H1 (cell line): ENCODE data around the gene ACVR1. TPM values are rescaled to one million over a fixed set of nuclear protein-coding genes. Genes with fewer than 3 reads are reported as not detected.

ENCODE experiments used
- CTCF ChIA-PET: fragments of 300-600 bp; sonication (Branson Sonifier 250); formaldehyde crosslinking; loops from one replicate; lab custom pipeline; 2021; ENCODE audit not compliant: partially characterized antibody; lab: Charles Lee
- POLR2A ChIA-PET: fragments of 300-600 bp; sonication (Branson Sonifier 250); formaldehyde crosslinking; loops from one replicate; lab custom pipeline; 2021; ENCODE audit warnings: inconsistent platforms; ENCODE audit not compliant: partially characterized antibody; lab: Charles Lee
- DNase-seq, 2 experiments: peaks; one replicate each; pipeline versions ENCODE4 v3.0.0 to v3.0.0-alpha.2; 2010 to 2022; ENCODE audit warnings: low spot score in 2 of 2, low read depth in 1 of 2, mixed read lengths in 1 of 2
- FAIRE-seq: peaks from 2 replicates; lab custom pipeline; 2011; peaks lifted over from hg19 to GRCh38; lab: Jason Lieb, UNC
- H2AFZ ChIP-seq: 2 replicates; pipeline ENCODE4 v1.8.1; 2012; ENCODE audit warnings: low read length, inconsistent platforms
- H2AK5ac ChIP-seq: 2 replicates; pipeline ENCODE4 v1.6.1; 2013; ENCODE audit warnings: low read depth, low read length
- H2BK120ac ChIP-seq: replicated peaks from 2 replicates; pipeline ENCODE3; 2013; ENCODE audit warnings: low read depth, low read length, inconsistent platforms
- H2BK12ac ChIP-seq: 2 replicates; pipeline ENCODE4 v1.6.1; 2013; ENCODE audit warnings: low read depth, low read length
- H2BK15ac ChIP-seq: 2 replicates; pipeline ENCODE4 v1.6.1; 2013; ENCODE audit warnings: low read length
- H2BK20ac ChIP-seq: 2 replicates; pipeline ENCODE4 v1.6.1; 2013; ENCODE audit warnings: low read length
- H2BK5ac ChIP-seq: 2 replicates; pipeline ENCODE4 v1.6.1; 2013; ENCODE audit warnings: low read depth, low read length
- H3K14ac ChIP-seq: 2 replicates; pipeline ENCODE4 v1.6.1; 2013; ENCODE audit warnings: inconsistent platforms; ENCODE audit not compliant: insufficient read length
- H3K18ac ChIP-seq: 2 replicates; pipeline ENCODE4 v1.6.1; 2013; ENCODE audit warnings: low read length; ENCODE audit errors: extremely low read depth
- H3K23ac ChIP-seq: 2 replicates; pipeline ENCODE4 v1.6.1; 2013; ENCODE audit warnings: inconsistent platforms; ENCODE audit not compliant: insufficient read length
- H3K23me2 ChIP-seq: 2 replicates; pipeline ENCODE4 v1.6.1; 2013; ENCODE audit warnings: low read depth, low read length
- H3K27ac ChIP-seq: 2 replicates; pipeline ENCODE4 v1.6.1; 2011; ENCODE audit warnings: low read depth, low read length, inconsistent platforms
- H3K27me3 ChIP-seq, 4 experiments: replicated peaks in 1 of 4; 1 replicate in 1 of 4; 2 replicates in 3 of 4; pipeline versions ENCODE4 v1.6.1 to v1.8.1; 2011 to 2013; ENCODE audit warnings: low read length in 3 of 4, mild to moderate bottlenecking in 3 of 4, inconsistent platforms in 2 of 4, mixed read lengths in 2 of 4, moderate library complexity in 1 of 4; ENCODE audit not compliant: control insufficient read depth in 3 of 4, insufficient read depth in 3 of 4; ENCODE audit errors: extremely low read depth in 1 of 4
- H3K36me3 ChIP-seq, 4 experiments: 2 replicates each; pipeline versions ENCODE4 v1.6.1 to v1.8.1; 2011 to 2013; ENCODE audit warnings: mild to moderate bottlenecking in 4 of 4, low read length in 3 of 4, moderate library complexity in 2 of 4, control low read depth in 1 of 4, inconsistent platforms in 1 of 4; ENCODE audit not compliant: insufficient read depth in 4 of 4, control insufficient read depth in 2 of 4
- H3K4ac ChIP-seq: replicated peaks from 2 replicates; pipeline ENCODE3; 2013; ENCODE audit warnings: low read length, low read depth, mixed read lengths, inconsistent platforms; ENCODE audit not compliant: insufficient read length
- H3K4me1 ChIP-seq, 4 experiments: replicated peaks in 1 of 4; 1 replicate in 1 of 4; 2 replicates in 3 of 4; pipeline versions ENCODE4 v1.6.1 to v1.8.1; 2011 to 2013; ENCODE audit warnings: low read length in 3 of 4, inconsistent platforms in 2 of 4, mixed read lengths in 1 of 4; ENCODE audit not compliant: insufficient read depth in 4 of 4, control insufficient read depth in 3 of 4
- H3K4me2 ChIP-seq, 2 experiments: 2 replicates each; pipeline versions ENCODE4 v1.6.1 to v1.8.1; 2011 to 2013; ENCODE audit warnings: low read depth in 2 of 2, low read length in 2 of 2, control low read depth in 1 of 2, inconsistent platforms in 1 of 2, mild to moderate bottlenecking in 1 of 2; ENCODE audit not compliant: insufficient read depth in 1 of 2
- H3K4me3 ChIP-seq, 4 experiments: fragments of 200-600, 300-600 bp in 1 of 4; sonication (generic), shearing (Covaris generic), sonication (Bioruptor Twin) in 1 of 4; 2 replicates each; pipeline versions ENCODE4 v1.5.1 to v1.8.1; 2011 to 2016; ENCODE audit warnings: low read length in 4 of 4, low read depth in 3 of 4, control low read depth in 2 of 4, inconsistent platforms in 2 of 4, mild to moderate bottlenecking in 2 of 4, mixed read lengths in 1 of 4, moderate library complexity in 1 of 4; ENCODE audit not compliant: insufficient read depth in 2 of 4; ENCODE audit errors: extremely low read depth in 1 of 4
- H3K56ac ChIP-seq: replicated peaks from 2 replicates; pipeline ENCODE3; 2013; ENCODE audit warnings: low read depth, mild to moderate bottlenecking, mixed read lengths, low read length, inconsistent platforms; ENCODE audit not compliant: insufficient read length
- H3K79me1 ChIP-seq: 2 replicates; pipeline ENCODE4 v1.6.1; 2013; ENCODE audit warnings: low read depth, low read length, control low read depth
- H3K79me2 ChIP-seq, 2 experiments: 2 replicates each; pipeline versions ENCODE4 v1.6.1 to v1.8.1; 2012 to 2013; ENCODE audit warnings: low read length in 2 of 2, mild to moderate bottlenecking in 2 of 2, inconsistent platforms in 1 of 2; ENCODE audit not compliant: insufficient read depth in 2 of 2, control insufficient read depth in 1 of 2
- H3K9ac ChIP-seq, 4 experiments: replicated peaks in 1 of 4; 1 replicate in 1 of 4; 2 replicates in 3 of 4; pipeline versions ENCODE4 v1.6.1 to v1.8.1; 2011 to 2013; ENCODE audit warnings: low read depth in 3 of 4, low read length in 3 of 4, control low read depth in 2 of 4, mild to moderate bottlenecking in 2 of 4, moderate library complexity in 2 of 4, inconsistent platforms in 1 of 4; ENCODE audit errors: extremely low read depth in 1 of 4
- H3K9me3 ChIP-seq, 2 experiments: 2 replicates each; pipeline versions ENCODE4 v1.6.1 to v1.8.1; 2012 to 2013; ENCODE audit warnings: mild to moderate bottlenecking in 2 of 2, moderate library complexity in 2 of 2, control low read depth in 1 of 2, inconsistent platforms in 1 of 2, low read depth in 1 of 2, low read length in 1 of 2, mixed read lengths in 1 of 2; ENCODE audit not compliant: insufficient read depth in 2 of 2
- H4K20me1 ChIP-seq, 2 experiments: replicated peaks in 1 of 2; 2 replicates each; pipeline versions ENCODE3 to v1.8.1; 2011 to 2013; ENCODE audit warnings: inconsistent platforms in 2 of 2, low read length in 2 of 2, mild to moderate bottlenecking in 1 of 2; ENCODE audit not compliant: insufficient read depth in 2 of 2, control insufficient read depth in 1 of 2
- H4K5ac ChIP-seq: 2 replicates; pipeline ENCODE4 v1.6.1; 2013; ENCODE audit warnings: low read length, low read depth, mixed read lengths, inconsistent platforms; ENCODE audit not compliant: insufficient read length
- H4K8ac ChIP-seq: 2 replicates; pipeline ENCODE4 v1.8.0; 2013; ENCODE audit warnings: mild to moderate bottlenecking, moderate library complexity, low read length, inconsistent platforms; ENCODE audit not compliant: insufficient read depth; ENCODE audit errors: extremely low read depth
- H4K91ac ChIP-seq: replicated peaks from 2 replicates; pipeline ENCODE3; 2013; ENCODE audit warnings: low read length, mixed read lengths, inconsistent platforms; ENCODE audit not compliant: insufficient read length
- ASH2L ChIP-seq: fragments of 200-600, 300-600 bp; sonication (generic); IDR thresholded peaks from one replicate; pipeline ENCODE4 v1.7.1; 2017; ENCODE audit warnings: low read length
- BCL11A ChIP-seq, 2 experiments: IDR thresholded peaks; one replicate each; pipeline ENCODE4 v1.6.1; 2011; ENCODE audit warnings: low read depth in 2 of 2, low read length in 2 of 2, mild to moderate bottlenecking in 2 of 2
- JUN ChIP-seq: IDR thresholded peaks from 2 replicates; pipeline ENCODE4 v1.6.1; 2011; ENCODE audit warnings: low read depth, mild to moderate bottlenecking, improper control_type of control experiment, low read length
- MAFK ChIP-seq: IDR thresholded peaks from 2 replicates; pipeline ENCODE4 v1.6.1; 2012; ENCODE audit warnings: low read depth, mild to moderate bottlenecking, improper control_type of control experiment, low read length
- POU5F1 ChIP-seq: IDR thresholded peaks from 2 replicates; pipeline ENCODE4 v1.6.1; 2011; ENCODE audit warnings: low read depth, mild to moderate bottlenecking, low read length, moderate library complexity
- RFX5 ChIP-seq: IDR thresholded peaks from 2 replicates; pipeline ENCODE4 v1.6.1; 2011; ENCODE audit warnings: low read depth, low read length, improper control_type of control experiment, borderline replicate concordance
- RXRA ChIP-seq: IDR thresholded peaks from 2 replicates; pipeline ENCODE4 v1.6.1; 2011; ENCODE audit warnings: low read depth, mild to moderate bottlenecking, low read length, moderate library complexity; ENCODE audit not compliant: insufficient read depth
- SAP30 ChIP-seq: fragments of 300-600 bp; sonication (generic); IDR thresholded peaks from 2 replicates; pipeline ENCODE4 v1.7.1; 2012; ENCODE audit warnings: low read length, moderate library complexity, mild to moderate bottlenecking, inconsistent platforms; ENCODE audit not compliant: insufficient read depth, insufficient replicate concordance
- SP1 ChIP-seq: IDR thresholded peaks from 2 replicates; pipeline ENCODE4 v1.6.1; 2011; ENCODE audit warnings: low read depth, low read length
- ZNF274 ChIP-seq: IDR thresholded peaks from 2 replicates; pipeline ENCODE4 v1.7.0; 2012; ENCODE audit warnings: low read length, borderline replicate concordance; ENCODE audit errors: extremely low read depth
- WGBS, 2 experiments: shearing (Covaris generic) in 1 of 2; methylation state at CpG; one replicate each; pipeline versions ENCODE4 v1.1.6 to v1.1.7; 2013 to 2015; ENCODE audit warnings: low lambda C conversion rate in 2 of 2, mixed read lengths in 2 of 2, inconsistent platforms in 1 of 2, low coverage in 1 of 2, missing lambda C conversion rate in 1 of 2; ENCODE audit not compliant: insufficient replicate concordance in 2 of 2, insufficient coverage in 1 of 2, insufficient read length in 1 of 2; ENCODE audit errors: extremely low coverage in 1 of 2, missing lambda C conversion rate in 1 of 2; 5-methylcytosine and 5-hydroxymethylcytosine counted together
- polyA plus RNA-seq, 7 experiments: library from polyadenylated mRNA; depleted of rRNA in 3 of 7; stranded (reverse) in 5 of 7; unstranded in 2 of 7; fragments of >200 nt in 5 of 7; fragments of 200-250 nt in 2 of 7; gene quantifications; 1 replicate in 5 of 7; 2 replicates in 1 of 7; 4 replicates in 1 of 7; pipeline versions ENCODE4 v1.2.1 to v1.2.3, GENCODE V29; 2011 to 2013; ENCODE audit warnings: missing spikeins in 2 of 7, mixed read lengths in 2 of 7
- total RNA-seq: library from RNA; stranded (reverse); fragmentation: NEBNext Ultra II Directional; extraction: Animal tissue kit (Norgen Biotek cat#: 25700); gene quantifications from 2 replicates; pipeline ENCODE4 v1.2.1, GENCODE V29; 2021

Gene ACVR1
- total and polyA plus RNA-seq, 2 of the 8 experiments (the other 6 are each of a cell fraction or from before 2014, with no cell fraction given): 8.5 to 17.7 TPM

DNA sequence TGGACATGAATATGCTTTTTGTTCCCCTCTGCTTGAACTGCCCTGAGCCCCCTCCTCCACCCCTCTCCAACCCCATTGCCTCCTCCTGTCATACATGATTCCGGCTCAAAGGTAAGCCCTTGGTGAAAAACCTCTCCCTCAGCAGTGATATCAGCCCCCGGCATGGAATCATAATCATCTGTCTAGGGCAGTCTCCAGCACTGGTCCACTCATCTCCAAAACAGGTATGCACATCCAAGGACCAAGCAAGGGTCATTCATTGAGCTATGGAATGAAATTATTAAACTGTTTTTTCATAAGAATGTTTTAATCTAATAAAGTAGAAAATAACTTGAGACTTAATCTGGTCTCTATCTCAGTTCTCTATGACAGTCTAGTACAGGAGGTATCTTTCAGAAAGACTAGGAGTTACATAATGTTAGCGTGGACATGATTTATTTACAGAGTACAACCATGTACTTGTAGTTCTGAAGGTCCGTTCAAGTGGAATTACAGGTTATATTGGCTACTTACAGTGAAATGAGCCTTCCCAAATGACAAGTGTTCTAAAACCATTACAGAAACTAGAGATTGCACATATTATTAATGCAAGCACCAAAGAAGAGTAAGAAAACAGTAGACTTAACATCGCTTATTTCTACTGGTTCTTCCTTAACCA lies 75.2 kb downstream of the ACVR1 start:
- H3K4me2 ChIP-seq: no peak overlapping the region
- DNase-seq: no peak
- H3K4me1 ChIP-seq: no peaks in the 10 kb centered on the region
- no peak overlapping the region for H2BK120ac ChIP-seq
- 90% methylated on average over 5 of the region's 5 CpGs; no CpG with 5 or more reads in 1 of the 2 experiments for WGBS, 2 experiments
- H3K27ac ChIP-seq: no peak overlapping the region
- H4K8ac ChIP-seq: no peak overlapping the region
- H3K36me3 ChIP-seq: no peaks in the 10 kb centered on the region
- TF ChIP-seq ZNF274 (no peak), BCL11A (IDR thresholded peaks at IDR 0.05; ENCODE audit: low read depth in 2 of 2, low read length in 2 of 2) (no peak), SAP30 (no peak), POU5F1 (no peak), RFX5 (no peak), SP1 (no peak), JUN (no peak), RXRA (no peak), MAFK (no peak), ASH2L (no peak)
- no peak overlapping the region for H2BK5ac ChIP-seq
- no peak overlapping the region for H4K91ac ChIP-seq
- no peak overlapping the region for H3K4ac ChIP-seq
- no peak overlapping the region for H2BK20ac ChIP-seq
- no peak overlapping the region for H4K5ac ChIP-seq
- H3K23ac ChIP-seq: no peak overlapping the region
- no peaks in the 10 kb centered on the region; the same call in 1 of the 2 replicates for H3K23me2 ChIP-seq
- no peaks in the 10 kb centered on the region for H3K79me2 ChIP-seq
- no peak overlapping the region for H2AFZ ChIP-seq
- no peak overlapping the region for H3K4me3 ChIP-seq
- H3K18ac ChIP-seq: no peak overlapping the region
- no peak overlapping the region for H3K56ac ChIP-seq
- FAIRE-seq: no peak
- CTCF ChIA-PET: no interaction called here
- no peak overlapping the region for H2AK5ac ChIP-seq
- H4K20me1 ChIP-seq: no peaks in the 10 kb centered on the region
- H2BK12ac ChIP-seq: no peak overlapping the region
- POLR2A ChIA-PET: no interaction called here
- no peaks in the 10 kb centered on the region; the same call in 1 of the 2 replicates for H3K79me1 ChIP-seq
- H3K14ac ChIP-seq: no peak overlapping the region
- no peaks in the 10 kb centered on the region for H3K9me3 ChIP-seq
- no peak overlapping the region for H2BK15ac ChIP-seq
- H3K9ac ChIP-seq: no peak overlapping the region
- no peaks in the 10 kb centered on the region for H3K27me3 ChIP-seq
